HG03558 (cell line): Measurements from ENCODE around the gene TTLL11.
"Not testable (repeated sequence)": the region's sequence is repeated elsewhere in the genome, so short reads cannot be mapped to it uniquely, and the experiment has no call there.

Experiments used
- ATAC-seq: cut with Tn5 transposase; IDR thresholded peaks from one replicate; pipeline ENCODE4 v1.9.1; 2021; ENCODE audit warnings: moderate number of reproducible peaks; ENCODE audit not compliant: unreplicated experiment; ENCODE audit errors: extremely low read depth

The TTLL11 gene

GRCh38 chr9:121917375-121918335 lies 175.5 kb downstream of the TTLL11 start:
- ATAC-seq: no peak

GRCh38 chr9:121915304-121915625 lies 177.8 kb downstream of the TTLL11 start:
- no peak for ATAC-seq

GRCh38 chr9:121914604-121915303 lies 178.4 kb downstream of the TTLL11 start:
- no peak for ATAC-seq

GRCh38 chr9:121914017-121914595 lies 179.0 kb downstream of the TTLL11 start:
- ATAC-seq: no peak

GRCh38 chr9:121912812-121913627 lies 180.1 kb downstream of the TTLL11 start:
- no peak for ATAC-seq

GRCh38 chr9:121910491-121911040 lies 182.5 kb downstream of the TTLL11 start:
- ATAC-seq: no peak

GRCh38 chr9:121909111-121909510 lies 184.0 kb downstream of the TTLL11 start:
- ATAC-seq: no peak

- no peak for ATAC-seq
Measured at GRCh38 chr9:121906074-121906870, 186.8 kb downstream of the TTLL11 start.

- ATAC-seq: no peak
Measured at GRCh38 chr9:121902461-121903135, 190.5 kb downstream of the TTLL11 start.

GRCh38 chr9:121901616-121902015 lies 191.5 kb downstream of the TTLL11 start:
- ATAC-seq: no peak

GRCh38 chr9:121900163-121900562 lies 192.9 kb downstream of the TTLL11 start:
- no peak for ATAC-seq

GRCh38 chr9:121898856-121899255 lies 194.3 kb downstream of the TTLL11 start:
- no peak for ATAC-seq

GRCh38 chr9:121897140-121897539 lies 196.0 kb downstream of the TTLL11 start:
- no peak for ATAC-seq

- ATAC-seq: no peak
Measured at GRCh38 chr9:121896545-121896943, 196.6 kb downstream of the TTLL11 start.

GRCh38 chr9:121895818-121896544 lies 197.1 kb downstream of the TTLL11 start:
- no peak for ATAC-seq

GRCh38 chr9:121895358-121895757 lies 197.8 kb downstream of the TTLL11 start:
- no peak for ATAC-seq

- ATAC-seq: not testable (repeated sequence)
Measured at GRCh38 chr9:121894380-121894779, 198.7 kb downstream of the TTLL11 start.

GRCh38 chr9:121893786-121894185 lies 199.3 kb downstream of the TTLL11 start:
- no peak for ATAC-seq
